GM18858 (cell line): ENCODE measurements around the gene LMBRD2.

ENCODE experiments used
- ATAC-seq: cut with Tn5 transposase; IDR thresholded peaks from one replicate; pipeline ENCODE4 v1.9.1; 2021; ENCODE audit not compliant: unreplicated experiment

LMBRD2 gene

GRCh38 chr5:36054647-36055046, 97.0 kb downstream of the LMBRD2 start:
- no peak for ATAC-seq

GRCh38 chr5:36052538-36052937, 99.1 kb downstream of the LMBRD2 start:
- ATAC-seq = no peak

DNA sequence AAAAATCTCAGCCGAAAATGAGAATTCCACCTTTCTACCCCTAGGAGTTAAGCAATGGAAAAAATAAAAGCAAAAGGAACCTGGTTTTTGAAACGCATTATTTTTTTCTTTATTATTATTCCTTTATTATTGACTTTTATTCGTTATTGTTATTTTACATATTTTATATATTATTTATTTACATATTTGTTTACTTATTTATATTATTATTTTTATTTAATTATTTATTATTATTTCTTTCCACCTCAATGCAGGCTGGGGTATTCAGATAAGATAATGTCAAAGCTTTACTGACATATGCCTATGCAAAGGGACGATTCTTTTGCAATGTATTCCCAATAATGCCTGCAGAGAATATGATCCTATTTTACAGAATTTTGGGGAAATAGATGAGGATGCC, 101.7 kb downstream of the LMBRD2 start:
- no peak for ATAC-seq
